ENCODE data around the gene TDRD9. TPM values are rescaled to one million over a fixed set of nuclear protein-coding genes. Genes with fewer than 3 reads are reported as not detected.

The TDRD9 gene
- total RNA-seq, 1 experiment from 2014 or later: 0.07 TPM

GRCh38 chr14:103894723-103895059, 33.6 kb upstream of the TDRD9 start:
- H3K4me1 ChIP-seq (ENCODE audit: insufficient read depth, low read length): no peaks in the 10 kb centered on the region
- no peaks in the 10 kb centered on the region for H3F3A ChIP-seq (ENCODE audit: low read length, unreplicated experiment)
- H2AFZ ChIP-seq (ENCODE audit: low read length): no peak overlapping the region
- no peaks in the 10 kb centered on the region for H3K9me2 ChIP-seq (replicated peaks; ENCODE audit: low read length)
- no peaks in the 10 kb centered on the region for H4K20me1 ChIP-seq (ENCODE audit: low read length)
- H3K9me3 ChIP-seq (ENCODE audit: low read length): no peaks in the 10 kb centered on the region
- H3K27me3 ChIP-seq (ENCODE audit: low read length): no peaks in the 10 kb centered on the region
- H3K27ac ChIP-seq (ENCODE audit: low read length): no peak overlapping the region
- no peaks in the 10 kb centered on the region for H3K36me3 ChIP-seq (ENCODE audit: low read depth, low read length)
- no peaks in the 10 kb centered on the region for H3K79me2 ChIP-seq (ENCODE audit: low read length)
- H3K4me2 ChIP-seq (ENCODE audit: low read length): no peak overlapping the region
- no peak overlapping the region for H3K4me3 ChIP-seq (ENCODE audit: low read length)
- CTCF ChIA-PET: no interaction called here
- intact Hi-C loops (cut with micrococcal nuclease): no loop called here
- no peak for DNase-seq
- no TSS peak for BruUV-seq (replicated peaks)
- H3K9ac ChIP-seq (ENCODE audit: low read length): no peak overlapping the region
- ATAC-seq: no peak
- POLR2A ChIA-PET (ENCODE audit: unreplicated experiment): no interaction called here
- TF ChIP-seq EZH2 (IDR thresholded peaks at IDR 0.05; ENCODE audit: low read length, unreplicated experiment): no peak
- TF ChIP-seq, protein P1, sequence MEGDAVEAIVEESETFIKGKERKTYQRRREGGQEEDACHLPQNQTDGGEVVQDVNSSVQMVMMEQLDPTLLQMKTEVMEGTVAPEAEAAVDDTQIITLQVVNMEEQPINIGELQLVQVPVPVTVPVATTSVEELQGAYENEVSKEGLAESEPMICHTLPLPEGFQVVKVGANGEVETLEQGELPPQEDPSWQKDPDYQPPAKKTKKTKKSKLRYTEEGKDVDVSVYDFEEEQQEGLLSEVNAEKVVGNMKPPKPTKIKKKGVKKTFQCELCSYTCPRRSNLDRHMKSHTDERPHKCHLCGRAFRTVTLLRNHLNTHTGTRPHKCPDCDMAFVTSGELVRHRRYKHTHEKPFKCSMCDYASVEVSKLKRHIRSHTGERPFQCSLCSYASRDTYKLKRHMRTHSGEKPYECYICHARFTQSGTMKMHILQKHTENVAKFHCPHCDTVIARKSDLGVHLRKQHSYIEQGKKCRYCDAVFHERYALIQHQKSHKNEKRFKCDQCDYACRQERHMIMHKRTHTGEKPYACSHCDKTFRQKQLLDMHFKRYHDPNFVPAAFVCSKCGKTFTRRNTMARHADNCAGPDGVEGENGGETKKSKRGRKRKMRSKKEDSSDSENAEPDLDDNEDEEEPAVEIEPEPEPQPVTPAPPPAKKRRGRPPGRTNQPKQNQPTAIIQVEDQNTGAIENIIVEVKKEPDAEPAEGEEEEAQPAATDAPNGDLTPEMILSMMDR (conservative IDR thresholded peaks at IDR 0.05; ENCODE audit: low read depth, low read length): no peak
- TF ChIP-seq EZH2phosphoT487 (IDR thresholded peaks at IDR 0.05; ENCODE audit: borderline replicate concordance, low read length): no peak

DNA sequence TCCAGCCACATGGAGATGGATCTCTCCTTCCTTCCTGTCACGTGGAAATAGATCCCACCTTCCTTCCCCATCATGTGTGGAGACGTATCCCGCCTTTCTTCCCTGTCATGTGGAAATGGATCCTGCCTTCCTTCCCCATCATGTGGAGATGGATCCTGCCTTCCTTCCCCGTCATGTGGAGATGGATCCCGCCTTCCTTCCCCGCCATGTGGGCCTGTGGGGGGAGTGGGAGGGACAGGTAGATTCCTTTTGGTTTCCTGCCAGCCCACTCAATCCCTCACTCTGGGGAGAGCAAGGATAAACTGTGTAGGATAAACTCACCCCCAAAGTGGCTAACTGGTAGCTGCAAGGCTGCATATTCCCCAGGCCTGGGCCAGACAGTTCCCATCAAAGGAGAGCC, 31.7 kb upstream of the TDRD9 start:
- H3K4me2 ChIP-seq (ENCODE audit: low read length): no peak overlapping the region
- no peaks in the 10 kb centered on the region for H3K9me3 ChIP-seq (ENCODE audit: low read length)
- H3K27ac ChIP-seq (ENCODE audit: low read length): no peak overlapping the region
- H3K4me3 ChIP-seq (ENCODE audit: low read length): no peak overlapping the region
- TF ChIP-seq EZH2phosphoT487 (IDR thresholded peaks at IDR 0.05; ENCODE audit: borderline replicate concordance, low read length): no peak
- DNase-seq (no peak), ATAC-seq (no peak)
- ChIA-PET CTCF (no interaction called here), POLR2A (ENCODE audit: unreplicated experiment) (no interaction called here)
- no TSS peak for BruUV-seq (replicated peaks)
- no peak overlapping the region for H3K9ac ChIP-seq (ENCODE audit: low read length)
- no peaks in the 10 kb centered on the region for H3K79me2 ChIP-seq (ENCODE audit: low read length)
- no peaks in the 10 kb centered on the region for H3K36me3 ChIP-seq (ENCODE audit: low read depth, low read length)
- no peak overlapping the region for H2AFZ ChIP-seq (ENCODE audit: low read length)
- intact Hi-C loops (cut with micrococcal nuclease): no loop called here
- H3K9me2 ChIP-seq (replicated peaks; ENCODE audit: low read length): no peaks in the 10 kb centered on the region
- no peaks in the 10 kb centered on the region for H3F3A ChIP-seq (ENCODE audit: low read length, unreplicated experiment)
- no peaks in the 10 kb centered on the region for H4K20me1 ChIP-seq (ENCODE audit: low read length)
- H3K4me1 ChIP-seq (ENCODE audit: insufficient read depth, low read length): no peaks in the 10 kb centered on the region
- no peaks in the 10 kb centered on the region for H3K27me3 ChIP-seq (ENCODE audit: low read length)

DNA sequence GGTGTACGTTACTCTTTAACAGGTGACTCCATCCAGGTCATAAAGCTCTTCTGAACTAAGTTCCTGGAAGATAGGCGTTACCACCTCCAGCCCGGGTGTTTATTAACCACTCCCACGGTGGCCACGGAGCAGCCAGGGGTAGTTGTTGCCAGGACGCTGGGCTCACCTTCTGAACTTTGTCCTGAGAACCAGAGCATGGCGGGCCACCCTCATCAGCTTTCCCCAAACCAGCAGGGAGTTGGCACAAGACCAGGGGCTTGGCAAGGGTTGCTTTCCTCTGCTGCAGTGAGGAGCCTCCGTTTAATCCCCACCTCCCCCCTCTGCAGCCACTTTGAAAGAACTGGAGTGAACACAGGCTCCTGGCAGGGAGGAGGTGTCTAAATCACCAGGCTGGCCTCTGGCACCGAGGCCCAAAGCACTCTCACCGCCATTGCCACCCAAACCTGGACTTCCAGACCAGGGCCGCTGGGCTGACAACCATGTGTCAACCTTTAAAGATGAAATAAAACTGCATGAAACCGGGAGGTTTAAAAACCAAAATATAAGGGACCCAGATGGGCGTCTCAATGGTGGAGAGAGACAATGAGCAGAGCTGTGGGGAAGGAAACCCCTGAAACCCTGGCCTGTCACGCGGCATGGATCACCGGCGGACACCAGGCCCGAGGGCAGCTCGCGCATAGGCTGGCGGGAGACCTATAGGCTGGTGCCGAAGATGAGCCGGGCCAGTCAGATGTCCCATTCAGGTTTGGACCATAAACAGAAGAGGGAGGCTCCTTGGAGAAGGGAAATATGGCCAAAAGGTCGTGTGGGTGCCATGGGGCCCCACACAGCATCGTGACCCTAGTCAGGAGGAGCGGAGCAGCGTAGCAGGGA, 30.9 kb upstream of the TDRD9 start:
- H3K27ac ChIP-seq (ENCODE audit: low read length): no peak overlapping the region
- H3K36me3 ChIP-seq (ENCODE audit: low read depth, low read length): no peaks in the 10 kb centered on the region
- H3K27me3 ChIP-seq (ENCODE audit: low read length): no peaks in the 10 kb centered on the region
- H2AFZ ChIP-seq (ENCODE audit: low read length): no peak overlapping the region
- no peaks in the 10 kb centered on the region for H3K9me2 ChIP-seq (replicated peaks; ENCODE audit: low read length)
- H3K9me3 ChIP-seq (ENCODE audit: low read length): no peaks in the 10 kb centered on the region
- no TSS peak for BruUV-seq (replicated peaks)
- no peak overlapping the region for H3K4me2 ChIP-seq (ENCODE audit: low read length)
- no peaks in the 10 kb centered on the region for H3K79me2 ChIP-seq (ENCODE audit: low read length)
- H3K4me1 ChIP-seq (ENCODE audit: insufficient read depth, low read length): no peaks in the 10 kb centered on the region
- H3K4me3 ChIP-seq (ENCODE audit: low read length): no peak overlapping the region
- ChIA-PET POLR2A (ENCODE audit: unreplicated experiment) (no interaction called here), CTCF (no interaction called here)
- no peaks in the 10 kb centered on the region for H4K20me1 ChIP-seq (ENCODE audit: low read length)
- no peak overlapping the region for H3K9ac ChIP-seq (ENCODE audit: low read length)
- TF ChIP-seq, protein P1 (conservative IDR thresholded peaks at IDR 0.05; ENCODE audit: low read depth, low read length): no peak
- TF ChIP-seq EZH2phosphoT487 (IDR thresholded peaks at IDR 0.05; ENCODE audit: borderline replicate concordance, low read length): no peak
- TF ChIP-seq EZH2 (IDR thresholded peaks at IDR 0.05; ENCODE audit: low read length, unreplicated experiment): no peak
- intact Hi-C loops (cut with micrococcal nuclease): no loop called here
- no peaks in the 10 kb centered on the region for H3F3A ChIP-seq (ENCODE audit: low read length, unreplicated experiment)
- no peak for DNase-seq
- no peak for ATAC-seq
